SK-N-SH (cell line): Measurements from ENCODE around the gene MRGPRX4. TPM values are rescaled to one million over a fixed set of nuclear protein-coding genes. Genes with fewer than 3 reads are reported as not detected.

Experiments
- CTCF ChIA-PET: fragments of 300-600, 350-600 bp; formaldehyde crosslinking; extraction: SDS; loops from one replicate; lab custom pipeline; 2021; lab: Yijun Ruan, JAX
- POLR2A ChIA-PET: fragments of 350-600 bp; sonication (Branson Sonifier 250); formaldehyde crosslinking; extraction: SDS; loops from one replicate; lab custom pipeline; 2020; ENCODE audit warnings: antibody characterized with exemption, inconsistent platforms; lab: Yijun Ruan, JAX
- DNase-seq: peaks from one replicate; pipeline ENCODE4 v3.0.0; 2012
- H2AFZ ChIP-seq: fragments of 200-600 bp; sonication (generic); 2 replicates; pipeline ENCODE4 v1.8.1; 2016; ENCODE audit warnings: antibody characterized with exemption, mild to moderate bottlenecking, low read depth
- H3F3A ChIP-seq: fragments of 200-600 bp; sonication (generic); replicated peaks from 2 replicates; pipeline ENCODE3; 2016; ENCODE audit warnings: antibody characterized with exemption, mild to moderate bottlenecking; ENCODE audit not compliant: insufficient read depth
- H3K27ac ChIP-seq, 2 experiments: fragments of 200-500 bp in 1 of 2; fragments of 200-600 bp in 1 of 2; sonication (Bioruptor generic) in 1 of 2; sonication (generic), shearing (Covaris generic) in 1 of 2; 2 replicates each; pipeline versions ENCODE4 v1.5.1 to v1.6.1; 2014 to 2016; ENCODE audit warnings: low read depth in 2 of 2, inconsistent platforms in 1 of 2, low read length in 1 of 2, mild to moderate bottlenecking in 1 of 2, mixed read lengths in 1 of 2
- H3K27me3 ChIP-seq: fragments of 200-600 bp; sonication (generic), shearing (Covaris generic); 2 replicates; pipeline ENCODE4 v1.6.1; 2016; ENCODE audit warnings: mixed run types; ENCODE audit not compliant: insufficient read depth
- H3K36me3 ChIP-seq, 2 experiments: fragments of 200-500 bp in 1 of 2; fragments of 200-600 bp in 1 of 2; sonication (Bioruptor generic) in 1 of 2; sonication (generic) in 1 of 2; replicated peaks in 1 of 2; 2 replicates each; pipeline versions ENCODE3 to v1.5.1; 2014 to 2016; ENCODE audit warnings: low read length in 1 of 2, mild to moderate bottlenecking in 1 of 2; ENCODE audit not compliant: insufficient read depth in 2 of 2, control insufficient read depth in 1 of 2
- H3K4me1 ChIP-seq, 2 experiments: fragments of 200-500 bp in 1 of 2; fragments of 200-600 bp in 1 of 2; sonication (Bioruptor generic) in 1 of 2; sonication (generic), shearing (Covaris generic) in 1 of 2; 2 replicates each; pipeline versions ENCODE4 v1.5.1 to v1.6.1; 2014 to 2016; ENCODE audit warnings: low read depth in 1 of 2, low read length in 1 of 2, mixed run types in 1 of 2; ENCODE audit not compliant: insufficient read depth in 2 of 2, control insufficient read depth in 1 of 2
- H3K4me2 ChIP-seq: fragments of 200-600 bp; sonication (generic), shearing (Covaris generic); 2 replicates; pipeline ENCODE4 v1.6.1; 2017; ENCODE audit warnings: mixed run types
- H3K4me3 ChIP-seq, 2 experiments: fragments of 200-500 bp in 1 of 2; fragments of 200-600 bp in 1 of 2; sonication (Bioruptor generic) in 1 of 2; sonication (generic), shearing (Covaris generic) in 1 of 2; 2 replicates each; pipeline versions ENCODE4 v1.5.1 to v1.8.1; 2014 to 2016; ENCODE audit warnings: low read depth in 2 of 2, inconsistent platforms in 1 of 2, low read length in 1 of 2, mild to moderate bottlenecking in 1 of 2, mixed read lengths in 1 of 2, moderate library complexity in 1 of 2
- H3K79me2 ChIP-seq: fragments of 200-600 bp; sonication (generic); 2 replicates; pipeline ENCODE4 v1.8.1; 2017; ENCODE audit warnings: mild to moderate bottlenecking; ENCODE audit not compliant: insufficient read depth
- H3K9ac ChIP-seq: fragments of 200-600 bp; sonication (generic); 2 replicates; pipeline ENCODE4 v1.6.1; 2017; ENCODE audit warnings: mixed run types
- H3K9me2 ChIP-seq: fragments of 200-600 bp; sonication (generic); 2 replicates; pipeline ENCODE4 v1.6.1; 2017; ENCODE audit warnings: mixed run types
- H3K9me3 ChIP-seq: fragments of 200-600 bp; sonication (generic); 2 replicates; pipeline ENCODE4 v1.6.1; 2017; ENCODE audit warnings: mixed run types, mild to moderate bottlenecking, moderate library complexity
- H4K20me1 ChIP-seq: fragments of 200-600 bp; sonication (generic); 2 replicates; pipeline ENCODE4 v1.6.1; 2017; ENCODE audit warnings: mild to moderate bottlenecking, mixed run types; ENCODE audit not compliant: insufficient read depth
- CHD2 ChIP-seq: fragments of 150-350 bp; IDR thresholded peaks from 2 replicates; pipeline ENCODE4 v1.6.1; 2018; ENCODE audit warnings: low read length; ENCODE audit not compliant: partially characterized antibody
- EP300 ChIP-seq, 2 experiments: IDR thresholded peaks; 2 replicates each; pipeline versions ENCODE4 v1.4.0 to v1.6.1; 2012; ENCODE audit warnings: borderline replicate concordance in 1 of 2, low read depth in 1 of 2, low read length in 1 of 2
- EZH2phosphoT487 ChIP-seq: fragments of 200-600 bp; sonication (generic); IDR thresholded peaks from 2 replicates; pipeline ENCODE4 v1.6.1; 2017; ENCODE audit warnings: low read depth, mixed run types, mild to moderate bottlenecking, antibody characterized with exemption, moderate library complexity, borderline replicate concordance
- FOSL2 ChIP-seq: IDR thresholded peaks from 2 replicates; pipeline ENCODE4 v1.4.0; 2012; ENCODE audit warnings: low read depth, mild to moderate bottlenecking, moderate library complexity, borderline replicate concordance
- FOXM1 ChIP-seq: IDR thresholded peaks from 2 replicates; pipeline ENCODE4 v1.4.0; 2012; ENCODE audit warnings: low read depth, mild to moderate bottlenecking
- GABPA ChIP-seq: IDR thresholded peaks from 2 replicates; pipeline ENCODE4 v1.4.0; 2012; ENCODE audit warnings: low read depth, mild to moderate bottlenecking
- GATA2 ChIP-seq: sonication (generic); formaldehyde crosslinking; IDR thresholded peaks from 2 replicates; pipeline ENCODE4 v1.5.0; 2020; ENCODE audit warnings: mild to moderate bottlenecking, missing genetic modification reagents
- JUND ChIP-seq: IDR thresholded peaks from 2 replicates; pipeline ENCODE4 v1.4.0; 2012
- NFIC ChIP-seq: IDR thresholded peaks from 2 replicates; pipeline ENCODE4 v1.4.0; 2012; ENCODE audit warnings: borderline replicate concordance
- NRF1 ChIP-seq: IDR thresholded peaks from 2 replicates; pipeline ENCODE4 v1.6.1; 2012; ENCODE audit warnings: low read depth, mild to moderate bottlenecking, low read length
- POLR2AphosphoS5 ChIP-seq: IDR thresholded peaks from 2 replicates; pipeline ENCODE4 v1.6.1; 2012; ENCODE audit warnings: low read depth, low read length
- RCOR1 ChIP-seq: fragments of 150-350 bp; IDR thresholded peaks from 2 replicates; pipeline ENCODE4 v1.6.1; 2017; ENCODE audit warnings: antibody characterized with exemption, low read length
- RFX5 ChIP-seq: IDR thresholded peaks from 2 replicates; pipeline ENCODE4 v1.6.1; 2012; ENCODE audit warnings: mild to moderate bottlenecking, improper control_type of control experiment, low read length
- SIN3A ChIP-seq: IDR thresholded peaks from 2 replicates; pipeline ENCODE4 v1.6.1; 2012; ENCODE audit warnings: low read depth, mild to moderate bottlenecking, low read length, moderate library complexity, borderline replicate concordance
- TCF12 ChIP-seq: IDR thresholded peaks from 2 replicates; pipeline ENCODE4 v1.4.0; 2012
- TEAD4 ChIP-seq: IDR thresholded peaks from 2 replicates; pipeline ENCODE4 v1.4.0; 2012; ENCODE audit warnings: mild to moderate bottlenecking, borderline replicate concordance; ENCODE audit not compliant: insufficient read depth
- YY1 ChIP-seq: IDR thresholded peaks from 2 replicates; pipeline ENCODE4 v1.4.0; 2012; ENCODE audit warnings: low read depth, mild to moderate bottlenecking
- WGBS: methylation state at CpG from one replicate; pipeline ENCODE4 v1.1.6; 2017; ENCODE audit warnings: low lambda C conversion rate; 5-methylcytosine and 5-hydroxymethylcytosine counted together
- polyA plus RNA-seq, 3 experiments: library from polyadenylated mRNA; depleted of rRNA; stranded (reverse); fragments of >200 nt; gene quantifications; 2 replicates each; pipeline ENCODE4 v1.2.3, GENCODE V29; 2012
- TF ChIP-seq, protein P1 (sequence below): IDR thresholded peaks from 2 replicates; pipeline ENCODE4; 2012
- TF ChIP-seq, protein P2 (sequence below): fragments of 150-350 bp; IDR thresholded peaks from 2 replicates; pipeline ENCODE4 v1.6.1; 2016; ENCODE audit warnings: mild to moderate bottlenecking, low read depth, low read length

The MRGPRX4 gene
- polyA plus RNA-seq, 1 of the 3 experiments (the other 2 are of a cell fraction) = not detected

DNA sequence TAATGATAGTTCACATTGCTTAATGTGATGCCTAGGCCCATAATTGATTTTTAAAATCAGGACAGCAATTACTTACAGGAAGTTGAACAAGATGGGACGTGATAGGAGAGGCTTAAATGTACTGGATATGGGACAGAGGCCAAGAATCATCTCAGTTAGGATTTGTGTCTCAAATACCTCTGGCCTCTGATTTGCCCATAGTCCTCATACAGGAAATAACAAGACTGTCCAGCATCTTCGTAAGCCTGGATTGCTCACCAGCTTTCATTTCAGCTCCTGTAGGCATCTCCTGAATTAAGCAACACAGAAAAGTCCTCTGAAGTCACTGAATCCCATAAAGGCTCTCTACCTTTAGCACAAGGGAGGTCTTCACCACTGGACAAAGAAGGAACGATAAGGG, 40.3 kb upstream of the MRGPRX4 start, which contains the start of gene MRGPRX3:
TSS of gene MRGPRX3 (plus strand) at position 231 of the 400 bp plus-strand sequence. CDS start 4,632 bp downstream, outside the sequence.
- WGBS = 7% methylated on average over 3 of the region's 3 CpGs
- DNase-seq = no peak
- Histone ChIP-seq H3K27ac (no peak within 1 kb of the TSS), H3K9me2 (no peaks in the 10 kb centered on the region), H3K4me1 (no peaks in the 10 kb centered on the region), H3K4me3 (no peak within 1 kb of the TSS), H3K9me3 (no peaks in the 10 kb centered on the region), H3K79me2 (no peaks in the 10 kb centered on the region), H3K36me3 (no peaks in the 10 kb centered on the region), H3K4me2 (no peak within 1 kb of the TSS), H3K9ac (no peak within 1 kb of the TSS), H4K20me1 (no peaks in the 10 kb centered on the region), H3K27me3 (peaks cover 5% of the 10 kb centered on the region; the same call in 1 of the 2 replicates), H3F3A (no peaks in the 10 kb centered on the region), H2AFZ (no peak within 1 kb of the TSS)
- POLR2A ChIA-PET = no interaction called here
- CTCF ChIA-PET = no interaction called here
- TF ChIP-seq GABPA (no peak), RFX5 (no peak), SIN3A (no peak), EZH2phosphoT487 (no peak), NFIC (no peak), TEAD4 (no peak), CHD2 (no peak), TCF12 (no peak), FOXM1 (no peak), POLR2AphosphoS5 (no peak), GATA2 (CRISPR knock-in tag) (no peak), JUND (no peak), YY1 (no peak), EP300 (IDR thresholded peaks at IDR 0.05; ENCODE audit: borderline replicate concordance in 1 of 2, low read depth in 1 of 2, low read length in 1 of 2) (no peak), NRF1 (no peak)
- TF ChIP-seq, protein P1, sequence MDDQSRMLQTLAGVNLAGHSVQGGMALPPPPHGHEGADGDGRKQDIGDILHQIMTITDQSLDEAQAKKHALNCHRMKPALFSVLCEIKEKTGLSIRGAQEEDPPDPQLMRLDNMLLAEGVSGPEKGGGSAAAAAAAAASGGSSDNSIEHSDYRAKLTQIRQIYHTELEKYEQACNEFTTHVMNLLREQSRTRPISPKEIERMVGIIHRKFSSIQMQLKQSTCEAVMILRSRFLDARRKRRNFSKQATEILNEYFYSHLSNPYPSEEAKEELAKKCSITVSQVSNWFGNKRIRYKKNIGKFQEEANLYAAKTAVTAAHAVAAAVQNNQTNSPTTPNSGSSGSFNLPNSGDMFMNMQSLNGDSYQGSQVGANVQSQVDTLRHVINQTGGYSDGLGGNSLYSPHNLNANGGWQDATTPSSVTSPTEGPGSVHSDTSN = no peak
- TF ChIP-seq, protein P2, sequence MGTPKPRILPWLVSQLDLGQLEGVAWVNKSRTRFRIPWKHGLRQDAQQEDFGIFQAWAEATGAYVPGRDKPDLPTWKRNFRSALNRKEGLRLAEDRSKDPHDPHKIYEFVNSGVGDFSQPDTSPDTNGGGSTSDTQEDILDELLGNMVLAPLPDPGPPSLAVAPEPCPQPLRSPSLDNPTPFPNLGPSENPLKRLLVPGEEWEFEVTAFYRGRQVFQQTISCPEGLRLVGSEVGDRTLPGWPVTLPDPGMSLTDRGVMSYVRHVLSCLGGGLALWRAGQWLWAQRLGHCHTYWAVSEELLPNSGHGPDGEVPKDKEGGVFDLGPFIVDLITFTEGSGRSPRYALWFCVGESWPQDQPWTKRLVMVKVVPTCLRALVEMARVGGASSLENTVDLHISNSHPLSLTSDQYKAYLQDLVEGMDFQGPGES = no peak

DNA sequence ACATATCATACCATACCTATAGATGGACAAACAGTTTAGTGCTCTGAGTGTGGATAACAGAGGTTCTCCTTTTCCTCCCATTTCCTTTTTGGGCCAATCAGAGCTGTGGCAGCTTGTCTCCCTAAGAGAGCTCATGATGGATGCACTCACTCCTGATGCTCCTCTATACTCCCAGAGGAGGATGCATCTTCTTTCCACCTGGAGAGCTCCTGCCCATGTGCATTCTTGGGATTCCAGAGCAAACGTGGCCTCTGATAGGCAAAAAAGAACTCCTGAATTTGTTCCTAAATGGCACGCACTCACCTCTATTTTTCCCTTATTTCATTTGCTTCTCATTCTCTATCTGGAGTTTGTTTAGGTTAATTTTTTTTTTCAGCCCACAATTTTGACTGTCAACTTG, 37.3 kb upstream of the MRGPRX4 start:
- H3K79me2 ChIP-seq = no peaks in the 10 kb centered on the region
- WGBS = 40% methylated on average over 2 of the region's 2 CpGs
- H3K4me2 ChIP-seq = no peak overlapping the region
- POLR2A ChIA-PET = no interaction called here
- no peaks in the 10 kb centered on the region for H3K36me3 ChIP-seq
- TF ChIP-seq RCOR1 (no peak), FOSL2 (no peak)
- TF ChIP-seq, protein P2 = no peak
- H3K9me2 ChIP-seq = no peaks in the 10 kb centered on the region
- H3K27ac ChIP-seq = no peak overlapping the region
- peaks cover 5% of the 10 kb centered on the region; the same call in 1 of the 2 replicates for H3K27me3 ChIP-seq
- H3K4me3 ChIP-seq = no peak overlapping the region
- H3K9ac ChIP-seq = no peak overlapping the region
- no peaks in the 10 kb centered on the region for H3K9me3 ChIP-seq
- DNase-seq = no peak
- CTCF ChIA-PET = interaction anchor here (1.1 kb wide), 1 partner anchor 20 kb away, joined by 3 read pairs; no protein-coding TSS in a partner anchor
- no peaks in the 10 kb centered on the region for H3K4me1 ChIP-seq
- H2AFZ ChIP-seq = no peak overlapping the region
- no peaks in the 10 kb centered on the region for H3F3A ChIP-seq
- no peaks in the 10 kb centered on the region for H4K20me1 ChIP-seq
